ENCODE data around the gene ADAMTS2.
"Not testable (repeated sequence)": the region's sequence is repeated elsewhere in the genome, so short reads cannot be mapped to it uniquely, and the experiment has no call there.

The ADAMTS2 gene

GRCh38 chr5:179284751-179285631, 60.3 kb downstream of the ADAMTS2 start:
- in situ Hi-C loops (cut with MboI; ENCODE audit: low sequenced_read_pairs) = no loop called here

- in situ Hi-C loops (cut with MboI; ENCODE audit: low sequenced_read_pairs) = not testable (repeated sequence)
Observed at GRCh38 chr5:179283908-179284307, 61.4 kb downstream of the ADAMTS2 start.

GRCh38 chr5:179281694-179282093, 63.6 kb downstream of the ADAMTS2 start:
- in situ Hi-C loops (cut with MboI; ENCODE audit: low sequenced_read_pairs) = no loop called here

DNA sequence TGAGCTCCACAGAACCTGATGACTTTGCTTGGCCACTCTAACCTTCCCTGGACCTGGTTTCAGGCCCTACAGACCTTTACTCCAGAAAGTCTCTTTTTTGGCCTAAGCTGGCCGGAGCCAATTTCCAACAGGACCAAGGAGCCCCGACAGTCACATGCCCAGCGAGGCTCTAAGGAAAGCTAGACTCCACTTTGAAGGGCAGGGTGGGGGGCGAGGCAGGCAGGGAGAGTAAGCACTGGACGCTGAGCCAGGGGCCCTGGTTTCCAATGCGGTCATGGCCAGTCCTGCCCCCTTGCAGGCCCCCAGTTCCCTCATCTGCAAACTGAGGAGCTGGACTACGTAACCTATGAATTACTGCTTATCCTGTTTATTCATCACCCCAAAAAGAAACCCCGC, 65.2 kb downstream of the ADAMTS2 start:
- in situ Hi-C loops (cut with MboI; ENCODE audit: low sequenced_read_pairs) = no loop called here

GRCh38 chr5:179279347-179280094, 65.7 kb downstream of the ADAMTS2 start:
- in situ Hi-C loops (cut with MboI; ENCODE audit: low sequenced_read_pairs) = no loop called here

GRCh38 chr5:179278546-179278945, 66.7 kb downstream of the ADAMTS2 start:
- in situ Hi-C loops (cut with MboI; ENCODE audit: low sequenced_read_pairs) = no loop called here

DNA sequence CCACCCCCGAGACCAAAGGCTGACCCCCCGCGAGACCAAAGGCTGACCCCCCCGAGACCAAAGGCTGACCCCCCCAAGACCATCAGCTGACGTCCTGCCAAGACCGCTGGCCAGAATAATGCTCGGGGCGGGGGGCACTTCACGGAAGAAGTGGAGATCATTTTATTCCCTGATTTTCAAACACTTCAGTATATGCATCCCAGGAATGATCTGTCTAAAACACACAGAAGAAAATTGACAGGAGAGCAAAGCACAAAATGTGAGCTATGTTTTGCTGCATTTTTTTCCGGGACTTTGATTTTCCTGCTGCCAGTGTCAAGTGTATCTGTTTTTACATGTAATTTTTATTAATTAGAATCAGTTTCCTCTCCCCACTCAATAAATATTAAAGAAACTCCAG, 67.1 kb downstream of the ADAMTS2 start:
- in situ Hi-C loops (cut with MboI; ENCODE audit: low sequenced_read_pairs) = no loop called here

DNA sequence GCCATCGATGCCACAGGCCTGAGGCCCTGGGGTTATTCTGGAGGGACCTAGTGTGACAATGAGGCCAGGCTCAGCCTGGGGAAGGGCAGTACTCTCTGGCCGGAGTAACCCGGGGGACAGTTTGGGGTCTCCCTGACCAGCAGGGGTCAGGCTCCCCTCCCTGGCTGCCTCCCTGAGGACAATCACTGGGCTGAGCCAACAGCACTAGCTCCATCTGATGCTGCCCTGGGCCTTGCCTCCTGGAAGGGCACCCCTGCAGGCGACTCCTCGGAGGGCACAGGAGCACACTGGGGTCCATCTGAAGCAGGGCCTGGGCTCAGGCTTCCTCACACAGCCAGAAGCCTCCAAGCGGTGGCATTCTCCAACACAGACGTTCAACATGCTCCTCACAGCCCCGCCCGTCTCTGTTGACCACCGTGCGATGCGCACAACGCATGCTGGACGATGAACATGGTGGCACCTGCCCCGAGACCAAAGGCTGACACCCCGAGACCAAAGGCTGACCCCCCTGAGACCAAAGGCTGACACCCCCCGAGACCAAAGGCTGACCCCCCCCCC, 68.3 kb downstream of the ADAMTS2 start:
- in situ Hi-C loops (cut with MboI; ENCODE audit: low sequenced_read_pairs) = no loop called here

- in situ Hi-C loops (cut with MboI; ENCODE audit: low sequenced_read_pairs) = no loop called here
Observed at GRCh38 chr5:179275941-179276837, 69.1 kb downstream of the ADAMTS2 start.

- in situ Hi-C loops (cut with MboI; ENCODE audit: low sequenced_read_pairs) = no loop called here
Observed at GRCh38 chr5:179275381-179275878, 69.8 kb downstream of the ADAMTS2 start.

- in situ Hi-C loops (cut with MboI; ENCODE audit: low sequenced_read_pairs) = no loop called here
Observed at GRCh38 chr5:179274321-179275315, 70.6 kb downstream of the ADAMTS2 start.

- in situ Hi-C loops (cut with MboI; ENCODE audit: low sequenced_read_pairs) = no loop called here
Observed at GRCh38 chr5:179273441-179274145, 71.7 kb downstream of the ADAMTS2 start.

- in situ Hi-C loops (cut with MboI; ENCODE audit: low sequenced_read_pairs) = no loop called here
Observed at GRCh38 chr5:179273073-179273435, 72.2 kb downstream of the ADAMTS2 start.

DNA sequence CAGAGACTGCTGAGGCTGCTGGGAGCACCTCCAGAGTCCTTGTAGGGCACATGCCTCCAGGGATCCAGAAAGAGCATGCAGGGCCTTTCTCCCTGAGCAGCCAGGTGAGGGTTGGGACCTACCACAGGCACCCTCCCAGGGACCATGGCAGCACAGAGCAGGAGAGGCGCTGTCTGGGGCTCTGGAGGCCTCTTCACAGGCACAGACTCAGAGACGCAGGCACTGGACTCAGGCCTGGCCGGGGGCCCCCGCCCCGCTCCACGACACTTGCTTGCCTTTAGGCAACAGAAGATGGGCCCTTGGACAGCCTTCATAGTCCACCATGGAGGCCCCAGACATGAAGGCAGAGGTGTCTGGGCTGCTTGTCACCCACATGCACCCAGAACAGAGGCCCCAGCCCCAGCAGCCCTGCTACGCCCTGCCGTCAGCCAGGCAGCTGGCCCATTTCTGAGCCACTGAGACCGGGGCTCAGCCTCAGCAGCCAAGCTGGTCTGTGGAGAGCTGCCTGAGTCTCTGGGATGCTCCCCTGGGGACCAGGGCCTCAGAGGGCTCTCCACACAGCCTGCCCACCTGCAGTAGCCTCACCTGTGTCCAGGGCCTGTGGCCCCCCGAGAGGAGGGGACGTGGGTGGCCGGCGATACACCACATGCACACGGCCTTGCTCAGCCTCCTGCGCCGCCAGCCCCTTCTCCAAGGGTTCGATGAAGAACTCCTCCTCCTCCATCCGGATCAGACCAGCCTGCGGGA, 72.8 kb downstream of the ADAMTS2 start:
- in situ Hi-C loops (cut with MboI; ENCODE audit: low sequenced_read_pairs) = no loop called here

DNA sequence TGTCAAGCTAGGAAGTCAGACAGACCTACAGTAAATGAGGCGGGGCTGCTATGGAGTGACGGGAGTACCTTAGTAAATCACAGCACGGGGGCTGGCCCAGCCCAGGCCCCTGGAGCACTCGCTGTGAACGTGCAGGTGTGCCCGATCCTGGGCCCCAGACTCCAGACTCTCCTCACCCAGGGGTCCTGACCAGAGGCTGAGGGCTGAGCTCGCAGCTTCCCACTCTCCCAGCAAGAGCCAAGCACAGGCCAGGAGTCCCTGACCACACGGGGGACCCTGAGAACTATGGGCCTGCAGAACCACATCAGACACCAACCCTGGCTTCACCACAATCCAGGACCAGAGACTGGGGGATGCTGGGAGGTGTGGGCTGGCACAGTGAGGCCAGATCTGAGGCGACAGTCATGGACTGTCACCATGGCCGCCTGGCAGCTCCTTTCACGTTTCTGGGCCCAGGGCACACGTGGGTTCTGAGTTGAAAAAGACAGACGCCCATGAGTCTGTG, 73.4 kb downstream of the ADAMTS2 start:
- in situ Hi-C loops (cut with MboI; ENCODE audit: low sequenced_read_pairs) = no loop called here

DNA sequence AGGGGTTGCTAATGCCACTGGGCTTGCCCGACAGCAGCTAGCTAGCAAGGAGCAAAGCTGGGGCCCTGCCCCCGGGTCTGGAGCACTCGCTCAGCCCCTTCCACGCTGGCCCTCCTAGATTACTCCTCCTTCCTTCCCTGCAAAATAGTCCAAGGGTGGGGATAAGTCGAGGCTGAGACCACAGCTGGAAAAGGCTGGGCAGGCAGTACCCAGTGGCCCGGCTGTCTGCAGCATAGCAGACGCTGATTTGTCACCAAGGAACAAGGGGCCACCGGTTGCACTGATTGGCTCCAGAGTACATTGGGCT, 73.9 kb downstream of the ADAMTS2 start:
- in situ Hi-C loops (cut with MboI; ENCODE audit: low sequenced_read_pairs) = no loop called here

DNA sequence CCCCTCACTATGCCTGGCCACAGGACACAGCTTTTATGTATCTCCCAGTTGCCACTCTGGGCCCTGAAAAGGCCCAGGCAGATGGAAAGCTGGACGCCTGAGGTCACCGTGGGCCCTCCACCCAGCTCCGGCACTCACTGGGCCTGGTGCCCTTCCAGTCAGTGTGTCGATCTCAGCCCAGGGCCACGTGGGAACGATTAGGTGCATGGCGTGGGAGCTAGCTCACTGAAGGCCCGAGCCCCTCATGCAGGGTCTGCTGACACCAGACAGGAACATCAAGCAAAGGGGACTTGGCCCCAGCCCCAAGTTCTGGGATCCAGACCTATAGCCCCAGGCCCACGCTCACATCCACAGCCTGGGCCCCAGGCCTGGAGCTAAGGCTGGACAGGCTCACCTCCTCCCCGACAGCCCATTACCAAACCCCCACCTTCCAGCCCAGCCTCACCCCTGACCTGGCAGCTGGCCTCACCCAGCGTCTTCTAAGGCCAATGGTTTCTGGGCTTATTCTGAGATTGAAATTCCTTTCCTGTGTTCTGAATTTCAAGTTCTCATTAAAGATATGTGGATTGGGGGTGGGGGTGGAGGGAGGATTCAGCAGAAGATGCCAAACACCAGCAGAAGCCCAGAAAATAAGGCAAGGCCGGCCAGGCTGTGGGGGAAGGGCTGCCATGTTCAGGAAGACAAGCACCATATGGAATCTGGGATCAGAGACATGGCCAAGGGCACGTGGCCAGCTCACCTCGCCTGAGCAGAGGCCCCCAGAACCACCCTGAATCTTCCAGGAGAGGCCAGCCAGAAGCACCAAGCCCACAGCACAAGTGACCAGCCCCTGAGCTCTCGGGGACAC, 74.5 kb downstream of the ADAMTS2 start:
- in situ Hi-C loops (cut with MboI; ENCODE audit: low sequenced_read_pairs) = no loop called here

Measured in hTERT RPE-1 (cell line).